ENCODE measurements around the gene LYSMD2. TPM values are rescaled to one million over a fixed set of nuclear protein-coding genes. Genes with fewer than 3 reads are reported as not detected.

Gene LYSMD2
- total and polyA plus RNA-seq, 9 of the 15 experiments (the other 6 are each of a cell fraction or from before 2014, with no cell fraction given) = 4.3 to 30.3 (median 9.8) TPM

GRCh38 chr15:51726302-51727073, 11.0 kb downstream of the LYSMD2 start (continued):
- TF ChIP-seq, protein P1, sequence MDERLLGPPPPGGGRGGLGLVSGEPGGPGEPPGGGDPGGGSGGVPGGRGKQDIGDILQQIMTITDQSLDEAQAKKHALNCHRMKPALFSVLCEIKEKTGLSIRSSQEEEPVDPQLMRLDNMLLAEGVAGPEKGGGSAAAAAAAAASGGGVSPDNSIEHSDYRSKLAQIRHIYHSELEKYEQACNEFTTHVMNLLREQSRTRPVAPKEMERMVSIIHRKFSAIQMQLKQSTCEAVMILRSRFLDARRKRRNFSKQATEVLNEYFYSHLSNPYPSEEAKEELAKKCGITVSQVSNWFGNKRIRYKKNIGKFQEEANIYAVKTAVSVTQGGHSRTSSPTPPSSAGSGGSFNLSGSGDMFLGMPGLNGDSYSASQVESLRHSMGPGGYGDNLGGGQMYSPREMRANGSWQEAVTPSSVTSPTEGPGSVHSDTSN (CRISPR knock-in tag; IDR thresholded peaks at IDR 0.05; ENCODE audit: low read depth) = no peak
- TF ChIP-seq, protein P1 (tag; conservative IDR thresholded peaks at IDR 0.05; ENCODE audit: low read depth) = peak; percentile 78
- TF ChIP-seq E4F1 (CRISPR knock-in tag; IDR thresholded peaks at IDR 0.05; ENCODE audit: borderline replicate concordance) (no peak), PHF8 (IDR thresholded peaks at IDR 0.05; ENCODE audit: borderline replicate concordance, low read length) (no peak), MIER1 (IDR thresholded peaks at IDR 0.05; ENCODE audit: low read depth) (no peak), HIVEP1 (CRISPR knock-in tag; IDR thresholded peaks at IDR 0.05) (no peak), CHAMP1 (IDR thresholded peaks at IDR 0.05) (no peak), ZNF699 (CRISPR knock-in tag; IDR thresholded peaks at IDR 0.05; ENCODE audit: insufficient replicate concordance) (no peak), CCNT2 (IDR thresholded peaks at IDR 0.05; ENCODE audit: borderline replicate concordance, extremely low read depth, insufficient read length, low read depth, low read length) (no peak), NFYB (IDR thresholded peaks at IDR 0.05; ENCODE audit: extremely low read depth, insufficient read length) (no peak), ZNF778 (CRISPR knock-in tag; IDR thresholded peaks at IDR 0.05) (no peak), ADNP (tag; IDR thresholded peaks at IDR 0.05) (no peak), RHOXF2B (CRISPR knock-in tag; conservative IDR thresholded peaks at IDR 0.05) (no peak), ZNF140 (CRISPR knock-in tag; IDR thresholded peaks at IDR 0.05) (no peak), MEF2A (IDR thresholded peaks at IDR 0.05; ENCODE audit: control insufficient read depth, low read depth, low read length) (no peak), PCBP2 (IDR thresholded peaks at IDR 0.05; ENCODE audit: low read depth, low read length, poor library complexity, severe bottlenecking) (no peak), DPF2 (IDR thresholded peaks at IDR 0.05) (peak; percentile 76), ZNF239 (CRISPR knock-in tag; IDR thresholded peaks at IDR 0.05) (no peak), TARDBP (IDR thresholded peaks at IDR 0.05) (no peak)
- TF ChIP-seq, protein P2, sequence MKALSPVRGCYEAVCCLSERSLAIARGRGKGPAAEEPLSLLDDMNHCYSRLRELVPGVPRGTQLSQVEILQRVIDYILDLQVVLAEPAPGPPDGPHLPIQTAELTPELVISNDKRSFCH (CRISPR knock-in tag; IDR thresholded peaks at IDR 0.05) = no peak
- TF ChIP-seq, protein P2 (tag; IDR thresholded peaks at IDR 0.05) = no peak

All from K562 (cell line).